Measurements from ENCODE around the gene NCL. TPM values are rescaled to one million over a fixed set of nuclear protein-coding genes. Genes with fewer than 3 reads are reported as not detected.

Gene NCL
- total and polyA plus RNA-seq, 2 of the 13 experiments (the other 11 are each of a cell fraction or from before 2014, with no cell fraction given) = 105 to 779 TPM

GRCh38 chr2:231413921-231414476, 50.3 kb downstream of the NCL start (continued):
- TF ChIP-seq ZFP90 (CRISPR knock-in tag; IDR thresholded peaks at IDR 0.05; ENCODE audit: borderline replicate concordance) (0 out of 2 replicates have a peak, but pooled peaks have one; percentile 75), MIER3 (CRISPR knock-in tag; IDR thresholded peaks at IDR 0.05; ENCODE audit: borderline replicate concordance) (no peak), RARA (CRISPR knock-in tag; IDR thresholded peaks at IDR 0.05) (peak; percentile 56), SOX6 (IDR thresholded peaks at IDR 0.05) (no peak), SOX6 (CRISPR knock-in tag; IDR thresholded peaks at IDR 0.05) (peak; percentile 63), PATZ1 (CRISPR knock-in tag; IDR thresholded peaks at IDR 0.05) (peak; percentile 42; the same call in 1 of the 2 replicates), AKNA (CRISPR knock-in tag; IDR thresholded peaks at IDR 0.05; ENCODE audit: borderline replicate concordance) (no peak), ZNF317 (CRISPR knock-in tag; IDR thresholded peaks at IDR 0.05) (no peak), HMGXB4 (CRISPR knock-in tag; IDR thresholded peaks at IDR 0.05; ENCODE audit: borderline replicate concordance in 1 of 2, low read depth in 1 of 2) (0 out of 4 replicates have a peak, but pooled peaks of 1 of the 2 experiments have one; percentile 22), ZNF609 (CRISPR knock-in tag; IDR thresholded peaks at IDR 0.05; ENCODE audit: borderline replicate concordance) (0 out of 2 replicates have a peak, but pooled peaks have one; percentile 18), ZNF556 (CRISPR knock-in tag; IDR thresholded peaks at IDR 0.05; ENCODE audit: borderline replicate concordance) (no peak), SIX1 (CRISPR knock-in tag; IDR thresholded peaks at IDR 0.05; ENCODE audit: borderline replicate concordance) (peak; percentile 30; the same call in 1 of the 2 replicates), ARHGAP35 (CRISPR knock-in tag; IDR thresholded peaks at IDR 0.05; ENCODE audit: borderline replicate concordance) (peak; percentile 48; the same call in 1 of the 2 replicates)

Data from HepG2 (cell line).